GM18502 (cell line): ENCODE measurements around the gene FARP1.
"Not testable (repeated sequence)": the region's sequence is repeated elsewhere in the genome, so short reads cannot be mapped to it uniquely, and the experiment has no call there.

Experiments
- ATAC-seq: cut with Tn5 transposase; IDR thresholded peaks from one replicate; pipeline ENCODE4 v1.9.1; 2021; ENCODE audit warnings: mild to moderate bottlenecking; ENCODE audit not compliant: unreplicated experiment, poor library complexity

Gene FARP1

DNA sequence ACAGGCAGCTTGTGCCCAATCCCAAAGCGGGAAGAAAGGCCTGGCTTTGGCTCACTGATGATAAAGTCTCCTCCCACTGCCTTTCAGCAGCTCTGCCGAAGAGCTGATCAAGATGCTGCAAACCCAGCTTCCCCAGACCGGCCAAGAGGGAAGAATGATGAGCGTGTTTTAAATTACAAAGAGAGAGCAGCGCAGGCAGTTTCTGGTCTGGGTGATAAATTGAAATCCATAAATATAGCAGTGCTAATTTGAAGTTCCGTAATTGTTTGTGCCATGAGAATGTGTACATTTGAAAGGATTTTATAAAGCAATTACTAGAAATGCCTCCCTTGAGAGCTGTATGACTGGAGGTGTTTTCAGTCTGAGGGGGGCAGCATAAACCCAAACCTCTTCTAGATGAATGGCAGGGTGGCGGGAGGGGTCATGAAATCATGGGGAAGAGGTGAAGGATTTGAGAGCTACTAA, 262.2 kb downstream of the FARP1 start:
- no peak for ATAC-seq

DNA sequence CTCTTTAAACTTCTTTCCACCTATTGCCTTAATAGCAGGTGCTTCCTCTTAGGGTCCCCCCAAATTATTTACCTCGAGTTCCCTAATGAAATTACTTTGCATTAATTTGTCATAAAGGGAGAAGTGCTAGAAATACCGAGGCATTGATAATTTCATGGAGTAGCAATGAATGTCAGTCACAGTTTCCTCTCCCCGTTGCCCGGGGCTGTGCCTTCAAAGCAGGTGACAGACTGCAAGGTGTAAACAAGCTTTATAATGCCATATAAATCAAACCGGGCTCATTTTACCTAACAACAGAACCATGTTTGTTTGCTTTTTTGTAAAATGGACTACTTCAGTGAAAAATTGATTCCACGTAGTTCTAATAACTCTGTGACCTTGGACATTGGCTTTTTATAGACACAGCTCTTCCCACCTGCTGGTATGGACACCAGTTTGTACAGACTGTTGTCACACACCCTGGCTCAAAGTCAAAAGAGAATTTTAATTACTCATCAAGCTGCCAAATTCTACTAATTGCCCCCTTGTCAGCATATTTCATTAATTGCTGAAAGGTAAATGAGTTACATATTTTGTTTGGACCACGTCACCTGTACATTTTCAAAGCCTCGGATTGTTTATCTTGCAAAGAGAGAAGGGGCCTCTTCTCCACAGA, 262.9 kb downstream of the FARP1 start:
- no peak for ATAC-seq

DNA sequence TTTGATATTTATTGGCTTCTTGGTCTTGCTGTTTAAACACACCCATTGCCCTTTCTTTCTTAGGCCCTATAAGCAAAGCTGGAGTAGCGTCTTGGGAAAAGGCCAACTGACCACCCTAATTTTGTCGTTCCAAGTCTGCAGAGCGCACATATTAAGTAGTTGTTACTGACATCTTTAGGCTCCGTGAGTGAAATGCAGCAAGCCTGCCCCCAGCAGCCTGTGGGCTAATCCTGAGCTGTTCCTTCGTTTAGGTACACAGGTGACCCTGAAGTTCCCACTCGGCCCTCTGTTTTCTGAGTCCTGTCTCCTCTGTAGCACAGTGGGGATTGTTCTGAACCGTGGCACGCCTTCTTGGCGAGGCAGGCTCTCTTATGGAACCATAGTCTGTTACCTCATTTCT, 263.5 kb downstream of the FARP1 start:
- no peak for ATAC-seq

DNA sequence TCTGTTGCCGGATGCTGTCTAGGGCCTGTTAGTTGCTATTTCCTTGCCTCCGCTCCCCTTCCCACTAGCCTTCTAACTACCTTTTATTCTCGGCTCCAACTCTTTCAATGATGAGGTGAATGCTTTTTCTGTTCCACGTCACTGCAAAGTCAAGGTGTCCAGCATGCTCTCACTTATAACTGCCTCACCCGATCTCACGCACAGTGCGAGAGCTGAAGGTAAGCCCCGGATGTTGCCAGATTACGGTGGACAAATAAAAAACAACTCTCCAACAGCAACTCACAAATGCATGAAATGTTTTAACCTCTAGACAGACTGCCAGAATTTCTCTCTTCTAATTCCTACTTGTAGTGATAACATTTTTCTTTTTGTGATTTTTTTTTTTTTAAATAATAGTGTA, 264.1 kb downstream of the FARP1 start:
- ATAC-seq, result no peak

DNA sequence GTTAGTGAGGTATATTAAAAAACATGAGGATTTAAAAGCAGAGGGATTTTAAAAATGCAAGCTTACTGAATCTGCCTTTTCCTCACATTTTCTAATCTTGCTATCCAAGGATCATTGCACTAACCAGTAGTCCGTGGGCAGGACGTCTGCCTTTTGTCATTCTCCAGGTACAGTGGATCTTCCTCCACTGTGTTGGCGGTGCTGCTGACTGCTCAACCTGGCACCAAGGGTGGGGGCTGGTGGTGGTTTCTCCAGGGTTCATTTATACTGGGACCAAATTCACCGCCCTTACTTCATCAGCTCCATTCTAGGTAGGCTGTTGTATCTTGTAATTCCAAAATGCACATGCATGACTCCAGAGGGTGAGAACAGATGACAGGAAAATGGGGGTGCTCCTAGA, 264.7 kb downstream of the FARP1 start:
- no peak for ATAC-seq

DNA sequence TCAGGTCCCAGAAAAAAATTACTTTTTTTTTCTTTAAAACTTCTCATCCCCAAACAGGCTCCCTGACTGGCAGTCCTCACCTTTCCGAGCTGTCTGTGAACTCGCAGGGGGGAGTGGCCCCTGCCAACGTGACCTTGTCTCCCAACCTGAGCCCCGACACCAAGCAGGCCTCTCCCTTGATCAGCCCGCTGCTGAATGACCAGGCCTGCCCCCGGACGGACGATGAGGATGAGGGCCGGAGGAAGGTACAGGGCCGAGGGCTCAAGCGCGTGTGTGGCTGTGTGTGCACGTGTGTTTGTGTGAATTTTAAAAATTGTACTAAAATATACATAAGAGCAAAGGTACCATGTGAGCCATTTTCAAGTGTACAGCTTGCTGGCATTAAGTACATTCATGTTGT, 266.4 kb downstream of the FARP1 start:
- ATAC-seq, result no peak

DNA sequence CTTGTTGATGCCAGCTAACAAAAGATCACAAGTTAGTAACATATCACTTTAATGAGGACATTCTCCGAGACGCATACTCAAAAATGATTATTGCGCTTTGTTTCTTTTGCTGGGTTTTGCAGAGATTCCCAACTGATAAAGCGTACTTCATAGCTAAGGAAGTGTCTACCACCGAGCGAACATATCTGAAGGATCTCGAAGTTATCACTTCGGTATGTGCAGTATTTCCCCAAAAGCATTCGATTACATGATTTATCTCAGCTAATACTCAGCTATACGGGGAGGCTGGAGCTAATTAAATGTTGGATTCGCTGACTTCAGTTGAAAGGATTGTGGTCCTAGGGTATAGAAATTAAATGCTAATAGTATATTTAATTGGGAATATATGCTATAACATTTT, 267.7 kb downstream of the FARP1 start:
- no peak for ATAC-seq

DNA sequence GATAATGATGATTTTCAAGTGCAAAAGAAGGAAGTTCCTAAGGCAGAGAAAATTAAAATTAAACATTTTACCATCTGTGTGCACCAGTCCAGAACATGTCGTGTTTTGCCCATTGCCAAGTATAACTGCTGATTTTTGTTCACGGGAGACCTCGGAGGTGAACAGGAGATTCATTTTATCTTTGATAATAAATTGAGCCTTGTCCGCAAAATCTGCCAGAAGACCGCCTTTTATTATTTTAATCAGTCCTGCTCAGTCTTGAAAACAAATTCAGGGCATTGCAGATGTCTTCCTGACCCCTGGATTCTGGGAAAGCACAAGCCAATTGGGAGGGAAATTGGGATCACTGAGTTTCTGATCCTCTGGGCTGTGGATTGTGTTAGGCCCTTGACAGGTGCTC, 268.1 kb downstream of the FARP1 start:
- ATAC-seq, result no peak

DNA sequence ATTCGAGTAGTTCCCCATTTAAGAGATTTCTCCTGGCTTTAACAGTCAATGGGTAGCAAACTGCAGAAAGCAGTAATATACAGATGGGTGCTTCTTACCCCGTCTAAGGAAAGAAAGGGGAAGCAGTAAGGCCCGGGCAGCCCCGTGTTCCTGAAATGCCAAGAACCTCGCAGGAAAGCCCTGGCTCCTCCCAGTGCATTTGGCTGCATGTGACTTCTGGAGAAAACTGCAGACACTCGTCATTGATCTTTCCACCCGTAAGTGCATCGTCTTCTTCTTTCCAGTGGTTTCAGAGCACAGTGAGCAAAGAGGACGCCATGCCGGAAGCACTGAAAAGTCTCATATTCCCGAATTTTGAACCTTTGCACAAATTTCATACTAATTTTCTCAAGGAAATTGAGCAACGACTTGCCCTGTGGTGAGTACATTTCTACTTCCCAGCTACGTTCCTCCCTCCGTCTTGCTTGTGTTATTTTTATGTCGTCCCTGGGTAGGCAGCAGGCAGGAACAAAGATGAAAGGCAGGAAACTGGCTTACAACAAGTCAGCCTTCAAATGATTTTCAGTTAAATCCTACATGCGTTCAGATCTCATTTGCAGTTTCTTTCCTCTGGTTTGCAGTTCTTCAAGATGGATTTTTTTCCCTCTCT, 268.8 kb downstream of the FARP1 start:
- ATAC-seq, result no peak

DNA sequence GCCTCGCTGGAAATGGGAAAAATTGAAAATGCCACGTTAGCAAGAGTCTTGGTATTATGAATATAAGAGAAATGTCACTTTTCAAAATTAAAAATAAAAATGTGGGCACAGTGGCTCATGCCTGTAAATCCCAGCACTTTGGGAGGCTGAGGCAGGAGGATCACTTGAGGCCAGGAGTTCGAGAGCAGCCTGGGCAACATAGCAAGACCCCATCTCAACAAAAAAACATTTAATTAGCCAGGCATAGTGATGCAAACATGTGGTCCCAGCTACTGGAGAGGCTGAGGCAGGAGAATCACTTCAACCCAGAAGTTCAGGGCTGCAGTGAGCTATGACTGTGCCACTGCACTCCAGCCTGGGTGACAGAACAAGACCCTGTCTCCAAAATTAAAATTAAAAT, 270.4 kb downstream of the FARP1 start:
- not testable (repeated sequence) for ATAC-seq

DNA sequence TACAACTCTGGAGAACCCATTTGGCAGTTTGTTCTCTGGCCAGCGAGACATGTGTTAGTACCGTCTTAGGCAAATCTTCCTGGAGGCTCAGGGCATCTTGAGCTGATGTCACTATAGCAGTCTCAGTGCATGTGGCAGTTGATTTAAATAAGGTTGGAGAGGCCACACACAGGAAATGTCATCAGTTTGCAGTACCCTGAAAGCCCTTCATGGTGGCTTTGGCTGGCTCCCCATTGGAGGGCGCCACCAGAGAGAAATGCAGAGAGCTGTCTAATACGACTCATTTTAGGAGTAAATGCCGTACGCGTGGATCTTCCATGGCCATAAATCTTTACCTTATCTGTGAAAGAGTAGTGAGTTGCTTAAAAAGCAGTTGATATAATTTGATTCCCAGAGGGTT, 270.9 kb downstream of the FARP1 start:
- ATAC-seq, result no peak

DNA sequence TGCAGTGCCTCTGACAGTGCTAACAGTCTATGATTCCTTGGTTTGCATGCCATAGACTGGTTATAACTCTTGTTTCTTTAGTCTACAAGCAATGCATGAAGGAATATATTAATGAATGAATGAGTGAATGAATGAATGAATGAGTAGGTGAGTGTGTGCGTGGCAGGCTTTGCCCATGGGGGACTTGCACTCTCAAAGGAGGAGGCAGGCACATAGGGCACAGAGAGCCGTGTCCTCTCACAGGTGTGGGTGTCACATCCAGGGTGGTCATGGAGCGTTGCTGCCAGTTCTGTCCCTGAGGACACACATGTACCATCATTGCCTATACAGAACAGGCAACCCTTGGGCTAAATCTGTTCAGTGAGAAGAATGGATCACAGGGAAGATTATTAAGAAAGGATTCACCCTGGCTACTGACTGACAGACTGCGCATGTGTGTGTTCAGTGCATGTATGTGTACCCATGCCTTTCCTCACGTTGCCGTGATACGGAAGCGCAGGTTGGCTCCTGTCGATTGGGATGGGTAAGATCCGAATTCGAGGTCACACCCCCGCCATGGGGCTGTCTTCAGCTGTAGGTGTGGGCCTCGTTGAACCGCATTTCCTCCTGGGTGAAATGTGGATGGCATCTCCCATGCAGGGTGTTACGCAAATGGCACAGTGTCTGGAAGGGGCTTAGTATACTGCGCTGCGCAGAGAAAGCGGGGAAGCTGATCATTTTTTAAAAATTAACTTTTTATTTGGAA, 272.6 kb downstream of the FARP1 start:
- no peak for ATAC-seq

DNA sequence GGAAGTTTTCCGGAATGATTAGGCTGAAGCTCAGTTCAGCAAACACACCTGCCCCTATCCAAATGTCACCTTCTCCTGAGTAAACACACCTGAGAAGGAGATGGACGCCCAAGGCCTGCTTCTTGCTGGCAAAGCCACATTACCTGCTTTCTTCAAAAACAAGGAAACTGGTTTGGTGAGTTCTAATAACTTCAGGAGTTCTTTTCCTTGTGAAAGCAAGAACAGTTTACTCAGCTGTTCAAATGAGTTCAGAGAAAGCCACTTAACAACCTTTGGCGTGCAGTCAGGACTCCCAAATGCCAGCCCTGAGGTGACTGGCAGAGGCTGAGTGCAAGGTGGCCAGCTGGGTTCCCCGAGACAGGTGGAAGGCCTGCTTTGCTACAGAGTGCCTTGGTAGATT, 273.5 kb downstream of the FARP1 start:
- no peak for ATAC-seq

DNA sequence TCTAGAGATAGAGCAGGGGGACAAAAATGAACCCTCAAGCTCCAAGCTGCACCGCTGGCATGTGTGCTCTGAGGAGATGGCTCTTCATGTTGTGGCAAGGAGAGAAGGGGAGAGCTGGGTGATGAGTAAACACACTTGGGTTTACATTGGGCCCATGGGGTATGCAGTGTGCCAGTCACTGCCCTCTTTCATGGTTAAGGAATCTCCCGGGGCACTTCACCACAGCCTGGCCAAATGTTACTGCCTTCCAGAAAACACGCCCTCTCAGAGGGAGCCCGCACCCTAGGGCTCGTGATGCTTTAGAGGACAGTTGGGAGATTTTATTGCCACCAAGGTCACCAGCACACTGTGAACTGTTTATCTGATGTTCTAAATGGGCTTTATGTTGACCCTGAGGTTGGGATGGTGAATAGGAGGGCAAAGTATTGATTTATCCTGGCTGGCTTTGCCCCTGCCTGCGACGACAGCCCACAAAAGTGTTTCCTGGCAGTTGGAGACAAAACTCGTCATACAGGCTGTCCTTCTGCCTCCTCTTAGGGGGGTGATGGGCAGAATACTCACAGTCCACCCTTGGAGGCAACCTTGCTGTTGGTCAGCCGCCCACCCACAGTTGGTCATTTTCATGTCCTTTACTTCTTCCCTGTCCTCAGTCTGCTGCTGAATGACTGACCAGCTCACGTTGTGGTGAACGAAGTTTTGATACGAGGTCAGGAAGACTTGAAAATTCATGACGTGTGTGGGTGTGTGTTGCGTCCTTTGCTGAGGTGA, 277.1 kb downstream of the FARP1 start:
- ATAC-seq, result no peak

DNA sequence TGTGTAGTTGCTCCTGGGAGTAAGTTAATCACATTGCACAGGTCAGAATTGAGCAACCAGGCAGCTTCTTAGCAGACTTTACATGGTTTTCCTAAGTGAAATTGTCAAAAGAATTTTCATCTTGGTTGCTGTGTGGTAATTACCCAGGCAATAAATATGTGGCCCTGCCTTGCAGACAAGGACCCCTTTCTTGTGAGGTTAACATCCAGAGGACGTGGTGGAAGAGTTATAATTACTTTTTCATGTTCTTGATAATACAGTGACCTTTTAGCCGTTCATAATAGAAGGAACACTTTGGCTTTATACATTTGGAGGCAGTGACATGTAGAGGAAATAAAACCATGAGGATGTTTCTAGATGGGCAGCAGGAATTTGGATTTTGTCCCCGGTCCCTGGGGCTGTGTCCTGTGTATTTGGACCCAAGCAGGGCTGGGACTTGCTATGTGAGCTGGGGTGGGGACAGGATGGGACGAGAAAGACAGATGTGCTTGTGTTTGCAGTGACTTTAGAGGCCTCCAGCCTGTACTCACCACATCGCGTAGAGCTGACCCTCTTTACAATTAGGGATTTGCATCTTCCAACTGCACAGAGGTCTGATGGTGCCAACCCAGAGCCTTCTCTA, 277.8 kb downstream of the FARP1 start:
- ATAC-seq, result no peak

DNA sequence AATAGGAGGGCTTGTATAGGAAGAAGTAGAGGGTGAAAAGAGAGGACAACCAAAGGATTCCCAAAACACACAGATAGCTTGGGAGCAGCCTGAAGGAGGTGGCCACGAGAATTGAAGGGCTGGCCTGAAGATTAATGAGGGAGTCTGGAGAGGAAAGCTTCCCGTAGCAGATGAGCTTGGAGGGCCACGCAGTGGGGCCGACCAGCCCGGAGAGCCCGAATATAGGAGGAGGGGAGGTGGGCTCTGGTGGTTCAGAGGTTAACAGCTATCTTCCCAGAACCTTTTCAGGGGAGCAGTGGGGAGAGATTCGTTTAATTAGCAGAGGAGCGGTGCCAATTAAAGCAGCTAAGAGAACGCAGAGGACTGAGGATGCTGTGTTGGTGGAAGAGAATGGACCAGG, 279.2 kb downstream of the FARP1 start:
- no peak for ATAC-seq

DNA sequence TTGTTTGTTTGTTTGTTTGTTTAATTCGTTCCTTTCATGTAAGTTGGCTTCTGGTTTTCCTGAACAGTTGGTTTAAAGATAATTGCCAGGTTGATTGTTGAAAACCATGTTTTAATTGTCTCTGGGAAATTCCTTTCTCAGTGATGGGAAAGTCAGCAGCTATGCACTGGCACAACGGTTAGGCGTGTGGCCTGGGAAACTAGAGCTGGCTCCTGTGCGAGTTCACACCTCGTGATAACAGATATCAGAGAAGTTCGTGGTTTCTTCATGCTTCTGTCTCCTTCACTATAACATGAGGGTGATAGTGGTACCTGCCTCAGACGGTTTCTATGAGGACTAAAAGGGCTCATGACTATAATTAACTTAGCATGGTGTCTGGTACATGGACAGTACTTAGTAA, 280.5 kb downstream of the FARP1 start:
- no peak for ATAC-seq

DNA sequence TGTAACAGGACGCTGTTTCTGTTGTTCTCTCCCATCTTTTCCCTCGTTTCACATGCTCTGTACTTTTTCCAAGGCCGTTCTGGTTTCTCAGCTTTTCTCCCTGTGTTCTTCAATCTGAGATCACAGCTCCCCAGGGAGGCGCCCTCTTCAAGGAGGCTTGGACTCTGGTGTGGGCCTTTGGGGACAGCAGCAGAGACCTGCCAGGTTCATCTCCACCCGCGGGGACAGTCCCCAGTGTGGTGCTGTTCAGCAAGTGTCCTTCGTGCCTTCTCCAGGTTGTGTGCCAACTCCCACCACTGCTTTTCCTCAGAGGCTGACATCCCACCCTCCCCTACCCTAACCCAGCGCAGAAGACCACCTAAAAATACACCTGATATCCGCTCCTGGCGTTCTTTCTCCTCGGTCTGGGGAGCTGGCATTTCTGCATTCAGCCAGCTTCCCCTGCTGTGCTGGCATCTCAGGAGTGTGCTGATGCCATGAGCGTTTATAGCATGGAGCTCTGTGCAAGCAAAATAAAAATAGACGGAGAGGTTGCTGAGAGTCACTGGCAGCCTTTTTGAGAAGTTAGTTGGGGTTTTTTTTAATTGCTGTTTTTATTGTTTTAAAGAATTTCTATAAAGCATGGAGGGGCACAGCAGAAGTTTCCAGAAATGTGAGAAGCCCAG, 284.6 kb downstream of the FARP1 start:
- no peak for ATAC-seq

DNA sequence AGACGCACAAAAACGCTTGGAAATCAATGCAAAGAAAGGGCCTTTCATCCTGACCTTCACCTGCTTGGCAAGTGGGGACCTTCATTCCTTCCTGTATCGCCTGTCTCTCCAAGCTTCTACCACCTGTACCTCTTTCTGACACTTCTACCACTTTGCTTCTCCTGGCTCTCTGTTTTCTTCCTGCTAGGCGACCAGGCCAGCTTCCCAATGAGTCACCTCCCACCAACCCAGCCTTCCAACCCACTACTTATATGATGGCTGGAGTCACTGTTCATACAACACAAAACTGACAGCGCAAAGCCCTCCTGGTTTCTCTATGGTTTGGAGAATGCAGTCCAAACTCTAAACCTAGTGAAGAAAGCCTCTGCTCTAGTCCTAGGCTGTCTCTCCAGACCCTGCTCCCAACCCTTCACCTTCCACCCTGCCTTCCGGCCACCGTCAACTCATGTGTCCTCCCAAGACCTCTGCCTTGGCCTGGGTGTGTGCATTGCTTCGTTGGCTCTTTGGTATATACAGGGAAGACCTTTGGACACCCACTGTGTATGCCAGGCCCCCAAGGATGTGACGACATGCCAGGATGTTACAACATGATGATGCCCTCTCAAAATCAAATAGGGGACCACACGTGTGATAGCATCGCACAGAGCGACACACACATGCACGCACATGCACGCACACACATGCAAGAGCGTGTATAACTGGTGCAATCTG, 285.5 kb downstream of the FARP1 start:
- no peak for ATAC-seq
